Activated CD8-positive, alpha-beta memory T cell treated with anti-CD3 and anti-CD28 coated beads for 48 hours (primary cell): ENCODE measurements around the gene GZMM.
A peak's percentile ranks its signal among the peaks of the same experiment; 100 is the strongest.
"Not testable (repeated sequence)": the region's sequence is repeated elsewhere in the genome, so short reads cannot be mapped to it uniquely, and the experiment has no call there.

Source experiments
- DNase-seq, 3 experiments: peaks; one replicate each; pipeline ENCODE4 v3.0.0-alpha.2; 2020; ENCODE audit warnings: low read depth in 2 of 3, low spot score in 2 of 3

Gene GZMM

GRCh38 chr19:580274-580835 lies 36.5 kb downstream of the GZMM start:
- no peak for DNase-seq

GRCh38 chr19:581399-582111 lies 37.7 kb downstream of the GZMM start:
- DNase-seq: no peak

DNA sequence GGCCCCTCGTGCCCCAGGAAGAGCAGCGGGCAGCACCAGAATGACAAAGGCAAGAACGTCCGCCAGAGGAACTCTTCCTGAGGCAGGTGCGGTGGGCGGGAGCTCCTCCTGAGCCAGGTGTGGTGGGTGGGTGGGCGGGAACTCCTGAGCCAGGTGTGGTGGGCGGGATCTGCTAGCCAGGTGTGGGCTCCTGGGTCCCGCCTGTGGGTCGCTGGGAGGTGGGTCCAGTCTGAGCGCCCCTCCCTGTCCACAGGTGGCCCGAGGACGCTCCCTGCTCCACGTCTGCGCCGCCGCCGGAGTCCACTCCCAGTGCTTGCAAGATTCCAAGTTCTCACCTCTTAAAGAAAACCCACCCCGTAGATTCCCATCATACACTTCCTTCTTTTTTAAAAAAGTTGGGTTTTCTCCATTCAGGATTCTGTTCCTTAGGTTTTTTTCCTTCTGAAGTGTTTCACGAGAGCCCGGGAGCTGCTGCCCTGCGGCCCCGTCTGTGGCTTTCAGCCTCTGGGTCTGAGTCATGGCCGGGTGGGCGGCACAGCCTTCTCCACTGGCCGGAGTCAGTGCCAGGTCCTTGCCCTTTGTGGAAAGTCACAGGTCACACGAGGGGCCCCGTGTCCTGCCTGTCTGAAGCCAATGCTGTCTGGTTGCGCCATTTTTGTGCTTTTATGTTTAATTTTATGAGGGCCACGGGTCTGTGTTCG lies 38.8 kb downstream of the GZMM start:
- DNase-seq: no peak

DNA sequence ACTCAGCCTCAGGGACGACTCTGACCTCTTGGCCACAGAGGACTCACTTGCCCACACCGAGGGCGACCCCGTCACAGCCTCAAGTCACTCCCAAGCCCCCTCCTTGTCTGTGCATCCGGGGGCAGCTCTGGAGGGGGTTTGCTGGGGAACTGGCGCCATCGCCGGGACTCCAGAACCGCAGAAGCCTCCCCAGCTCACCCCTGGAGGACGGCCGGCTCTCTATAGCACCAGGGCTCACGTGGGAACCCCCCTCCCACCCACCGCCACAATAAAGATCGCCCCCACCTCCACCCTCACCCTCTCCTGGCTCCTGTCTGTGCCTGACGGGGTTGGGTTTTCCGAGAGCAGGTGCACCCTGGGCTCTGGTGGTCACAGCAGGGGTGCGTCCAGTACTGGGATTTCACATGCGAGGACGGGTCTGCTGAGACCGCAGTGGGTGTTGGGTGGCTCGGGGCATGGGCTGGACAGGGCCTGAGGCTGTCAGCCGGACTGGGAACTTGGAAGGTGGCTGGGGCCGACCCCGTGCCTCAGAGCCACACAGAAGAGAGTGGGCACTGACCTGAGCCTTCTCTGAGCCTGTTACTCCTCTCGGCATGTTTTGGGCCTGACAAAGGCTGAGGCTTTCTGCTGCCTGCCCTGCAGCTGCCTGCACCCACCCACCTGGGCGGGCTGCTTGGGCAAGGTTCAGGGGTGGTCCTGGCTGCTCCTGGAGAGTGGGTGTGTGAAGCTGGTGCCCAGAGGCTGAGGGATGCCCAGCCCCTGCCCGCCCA lies 39.5 kb downstream of the GZMM start:
- no peak for DNase-seq

DNA sequence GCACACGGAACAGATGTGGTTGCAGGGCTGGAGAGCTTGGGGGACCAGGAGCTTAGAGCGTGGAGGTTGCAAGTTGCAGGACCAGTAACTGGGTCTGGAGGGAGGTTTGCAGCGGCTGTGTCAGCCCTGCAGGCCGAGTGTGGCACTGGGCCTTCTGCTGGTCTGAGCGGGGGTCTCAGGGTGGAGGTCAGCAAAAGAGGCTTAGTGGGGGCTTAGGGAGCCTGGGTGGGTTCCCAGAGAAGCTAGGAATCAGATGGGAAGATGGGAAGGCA lies 40.1 kb downstream of the GZMM start:
- no peak for DNase-seq

DNA sequence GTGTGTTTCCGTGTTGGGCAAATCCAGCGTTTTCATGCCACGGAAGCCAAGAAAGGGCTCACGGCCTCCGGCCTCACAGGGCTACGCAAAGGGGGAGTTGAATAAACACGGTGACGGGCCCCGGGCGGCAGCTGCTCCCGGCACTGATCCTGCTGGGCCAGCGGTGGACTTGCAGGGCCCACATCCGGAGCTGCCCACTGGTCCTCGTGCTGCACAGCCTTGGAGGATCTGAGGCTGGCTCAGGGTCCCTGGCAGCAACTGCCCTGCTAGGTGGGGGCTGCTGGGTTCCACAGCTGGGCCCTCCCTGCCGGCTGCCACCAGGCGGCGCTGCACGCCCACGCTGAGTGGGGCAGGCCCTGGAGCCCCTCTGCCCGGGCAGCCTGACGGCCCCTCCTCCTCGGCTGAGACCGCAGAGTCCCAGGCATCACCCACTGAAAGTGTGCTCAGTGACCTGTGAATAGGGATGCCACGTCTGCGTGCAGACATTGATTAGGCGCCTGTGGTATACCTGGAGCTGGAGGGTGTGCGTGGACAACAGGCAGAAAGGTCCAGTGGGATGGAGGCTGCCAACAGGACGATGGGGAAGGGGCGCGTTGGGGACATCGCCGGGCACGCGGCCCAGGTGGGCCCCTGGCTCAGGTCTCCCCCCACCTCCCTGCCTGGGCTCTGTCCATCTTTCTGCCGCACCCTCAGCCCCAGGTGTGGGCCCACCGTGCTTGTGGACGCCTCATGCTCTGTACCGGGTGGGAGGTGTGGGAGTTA lies 40.6 kb downstream of the GZMM start:
- DNase-seq: peak in 1 of 3 experiments; percentile 42

DNA sequence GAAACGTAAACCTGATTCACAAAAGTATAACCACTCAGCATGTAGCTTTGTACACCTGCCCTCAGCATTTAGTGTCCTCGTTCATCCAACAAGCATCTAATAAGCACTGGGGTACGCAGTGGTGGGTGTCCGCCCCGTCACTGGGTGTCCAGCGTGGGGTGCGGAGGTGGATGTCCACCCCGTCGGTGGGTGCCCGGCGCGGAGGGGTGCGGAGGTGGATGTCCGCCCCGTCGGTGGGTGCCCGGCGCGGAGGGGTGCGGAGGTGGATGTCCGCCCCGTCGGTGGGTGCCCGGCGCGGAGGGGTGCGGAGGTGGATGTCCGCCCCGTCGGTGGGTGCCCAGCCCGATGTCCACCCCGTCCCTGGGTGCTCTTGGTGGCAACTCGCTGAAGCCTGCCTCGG lies 41.3 kb downstream of the GZMM start:
- DNase-seq: not testable (repeated sequence)

DNA sequence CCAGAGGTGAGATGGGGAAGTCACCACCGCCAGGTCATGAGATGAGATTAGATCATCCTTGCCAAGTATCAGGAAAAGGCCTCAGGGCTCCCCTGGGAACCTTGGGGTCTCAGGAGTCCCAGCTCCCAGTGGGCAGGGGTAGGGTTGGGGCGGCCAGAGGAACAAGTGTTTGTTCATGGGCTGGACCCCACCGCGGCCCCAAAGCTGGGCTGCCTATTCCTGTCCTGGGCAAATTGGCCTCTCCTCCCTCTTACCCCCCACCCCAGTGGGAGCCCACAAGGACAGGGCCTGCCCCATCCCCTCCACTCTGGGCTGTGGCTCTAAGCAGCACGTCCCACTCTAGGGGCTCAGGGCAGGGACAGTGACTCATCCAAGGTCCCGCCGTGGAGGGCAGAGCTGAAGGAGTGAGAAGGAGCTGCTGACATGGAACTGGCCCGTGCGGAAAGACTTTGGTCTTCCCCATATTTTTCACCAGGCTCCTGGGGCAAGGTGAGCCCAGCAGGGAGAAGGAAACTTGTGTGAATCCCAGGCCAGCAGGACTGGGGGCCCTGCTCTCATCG lies 41.8 kb downstream of the GZMM start:
- no peak for DNase-seq

DNA sequence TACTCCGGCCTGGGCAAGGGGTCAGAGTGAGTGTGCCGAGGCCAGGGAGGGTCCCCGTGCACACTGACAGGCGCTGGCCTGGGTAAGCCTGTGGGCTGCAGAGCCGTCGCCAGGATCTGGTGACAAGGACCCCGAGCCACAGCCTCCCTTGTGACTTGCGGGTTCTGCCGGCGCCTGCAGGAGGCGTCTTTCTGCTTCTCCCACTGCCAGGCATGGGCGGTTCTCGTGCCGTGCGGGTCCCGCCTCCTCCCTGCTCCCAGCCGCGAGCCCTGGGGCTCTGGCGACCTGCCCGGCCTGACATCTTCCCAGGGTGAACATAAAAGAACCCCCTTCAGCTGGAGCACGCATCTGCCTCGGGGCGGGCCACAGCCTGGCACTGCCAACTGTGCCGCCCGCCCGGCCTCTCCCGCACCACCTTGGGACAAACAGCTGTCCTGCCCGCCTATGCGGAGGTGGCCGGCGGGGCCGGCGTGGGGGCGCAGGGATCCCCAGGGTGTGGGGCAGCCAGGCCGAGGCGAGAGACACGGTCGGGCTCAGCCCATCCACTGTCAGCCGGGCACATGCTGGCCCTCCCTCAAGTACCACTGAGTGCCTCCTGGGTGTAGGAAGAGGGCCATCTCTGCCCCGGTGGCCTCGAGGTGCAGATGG lies 44.4 kb downstream of the GZMM start:
- no peak for DNase-seq

GRCh38 chr19:588741-589692 lies 45.2 kb downstream of the GZMM start:
- DNase-seq: no peak

GRCh38 chr19:589693-590395 lies 46.0 kb downstream of the GZMM start, which contains the start of gene HCN2:
Gene HCN2 (plus strand): TSS chr19:589881. CDS start chr19:589946, 65 bp downstream.
- no peak for DNase-seq

DNA sequence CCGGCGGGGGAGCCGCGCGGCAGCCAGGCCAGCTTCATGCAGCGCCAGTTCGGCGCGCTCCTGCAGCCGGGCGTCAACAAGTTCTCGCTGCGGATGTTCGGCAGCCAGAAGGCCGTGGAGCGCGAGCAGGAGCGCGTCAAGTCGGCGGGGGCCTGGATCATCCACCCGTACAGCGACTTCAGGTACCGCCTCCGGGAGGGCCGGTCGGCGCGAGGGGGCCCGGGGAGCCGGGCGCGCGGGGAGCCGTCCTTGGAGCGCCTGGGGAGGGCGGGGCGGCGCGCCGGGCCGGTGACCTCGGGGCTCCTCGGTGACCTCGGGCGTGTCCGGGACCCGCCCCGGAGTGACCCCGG lies 46.5 kb downstream of the GZMM start:
- no peak for DNase-seq

DNA sequence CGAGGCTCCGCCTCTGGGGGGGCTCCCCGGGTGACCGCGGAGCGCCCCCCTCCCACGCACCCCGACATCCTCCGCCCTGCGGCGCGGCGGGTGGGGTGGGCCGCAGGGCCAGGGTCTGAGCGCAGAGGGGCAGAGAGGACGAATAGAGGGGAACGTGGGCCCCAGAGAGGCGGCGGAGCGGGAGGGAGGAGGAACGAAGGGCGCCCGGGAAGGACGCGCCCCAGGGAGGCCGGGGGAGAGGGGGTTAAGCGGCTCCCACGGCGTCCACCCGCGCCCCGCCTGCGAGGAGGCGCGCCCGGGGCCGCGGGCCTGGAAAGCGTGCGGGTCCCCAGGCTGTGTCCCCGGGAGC lies 46.9 kb downstream of the GZMM start:
- no peak for DNase-seq

GRCh38 chr19:591099-591958 lies 47.5 kb downstream of the GZMM start:
- DNase-seq: no peak

DNA sequence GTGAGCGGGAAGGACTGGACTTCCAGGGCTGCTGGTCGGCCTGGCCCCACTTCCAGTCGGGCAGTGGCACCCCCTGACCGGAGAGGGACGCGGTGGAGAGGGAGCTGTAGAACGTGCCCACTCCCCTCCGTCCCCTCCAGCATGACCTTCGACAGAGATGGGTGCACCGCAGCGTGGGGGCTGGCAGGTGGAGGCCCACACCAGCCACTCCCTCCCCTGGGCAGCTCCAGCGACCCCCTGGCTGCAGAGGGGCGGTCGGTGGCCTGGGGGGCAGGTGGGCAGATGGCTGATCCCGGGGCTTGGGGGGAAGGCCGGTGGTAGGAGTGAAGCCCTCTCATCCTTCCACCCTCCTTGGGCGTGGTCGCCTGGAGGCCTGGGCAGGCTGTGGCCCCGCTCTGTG lies 48.2 kb downstream of the GZMM start:
- DNase-seq: no peak

DNA sequence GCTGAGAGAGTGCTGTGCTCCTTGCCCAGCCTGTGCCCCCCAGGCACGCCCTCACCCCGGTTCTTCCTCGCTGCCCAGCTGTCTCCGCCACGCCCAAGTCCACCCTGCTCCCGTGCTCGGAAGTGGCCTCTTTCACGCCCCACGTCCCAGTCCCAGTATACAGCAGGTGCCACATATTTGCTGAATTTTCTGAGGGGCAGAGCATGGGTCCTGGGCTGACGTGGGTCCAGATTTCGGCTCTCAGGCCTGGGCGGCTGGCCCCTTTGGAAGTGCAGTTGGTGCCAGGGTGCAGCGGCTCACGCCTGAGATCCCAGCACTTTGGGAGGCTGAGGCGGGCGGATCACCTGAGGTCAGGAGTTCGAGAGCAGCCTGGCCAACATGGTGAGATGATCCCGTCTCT lies 49.2 kb downstream of the GZMM start:
- DNase-seq: no peak

- DNase-seq: no peak
These were observed 49.7 kb downstream of the GZMM start for GRCh38 chr19:593505-593904.
